Coronary artery (tissue), 2 donors: ENCODE measurements around the gene TPTE2.

Experiments
- DNase-seq: peaks from one replicate; pipeline ENCODE4 v3.0.0-alpha.2; 2017; ENCODE audit warnings: low spot score
- H3K27ac ChIP-seq, 2 donors: fragments of 200-600 bp; sonication (generic); one replicate each; pipeline ENCODE4 v1.5.1; 2016 to 2019
- H3K4me3 ChIP-seq: fragments of 200-600 bp; sonication (generic); 2 replicates; pipeline ENCODE4 v1.5.1; 2016; ENCODE audit warnings: mild to moderate bottlenecking, moderate library complexity
- TF ChIP-seq, protein P1 (sequence below): fragments of 200-600 bp; sonication (generic); IDR thresholded peaks from one replicate; pipeline ENCODE4 v1.5.1; 2019; ENCODE audit warnings: antibody characterized with exemption

Gene TPTE2

DNA sequence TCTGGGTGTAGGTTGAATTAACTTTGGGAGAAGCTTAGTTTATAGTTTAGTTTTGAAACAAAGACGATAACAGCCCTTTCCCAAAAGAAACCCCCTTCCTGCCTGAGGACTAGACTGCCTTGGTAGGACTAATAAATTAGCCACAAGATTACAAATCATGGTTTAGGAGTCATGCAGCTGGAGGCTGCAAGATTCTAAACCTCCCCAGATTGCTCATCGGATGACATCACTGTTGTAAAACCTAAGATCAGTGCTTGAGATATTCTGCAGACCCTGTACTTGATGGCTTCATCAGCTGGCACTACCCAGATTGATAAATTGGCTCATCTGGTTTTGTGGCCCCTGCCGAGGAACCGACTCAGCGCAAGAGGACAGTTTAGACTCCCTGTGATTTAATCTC lies 36.2 kb upstream of the TPTE2 start:
- TF ChIP-seq, protein P1, sequence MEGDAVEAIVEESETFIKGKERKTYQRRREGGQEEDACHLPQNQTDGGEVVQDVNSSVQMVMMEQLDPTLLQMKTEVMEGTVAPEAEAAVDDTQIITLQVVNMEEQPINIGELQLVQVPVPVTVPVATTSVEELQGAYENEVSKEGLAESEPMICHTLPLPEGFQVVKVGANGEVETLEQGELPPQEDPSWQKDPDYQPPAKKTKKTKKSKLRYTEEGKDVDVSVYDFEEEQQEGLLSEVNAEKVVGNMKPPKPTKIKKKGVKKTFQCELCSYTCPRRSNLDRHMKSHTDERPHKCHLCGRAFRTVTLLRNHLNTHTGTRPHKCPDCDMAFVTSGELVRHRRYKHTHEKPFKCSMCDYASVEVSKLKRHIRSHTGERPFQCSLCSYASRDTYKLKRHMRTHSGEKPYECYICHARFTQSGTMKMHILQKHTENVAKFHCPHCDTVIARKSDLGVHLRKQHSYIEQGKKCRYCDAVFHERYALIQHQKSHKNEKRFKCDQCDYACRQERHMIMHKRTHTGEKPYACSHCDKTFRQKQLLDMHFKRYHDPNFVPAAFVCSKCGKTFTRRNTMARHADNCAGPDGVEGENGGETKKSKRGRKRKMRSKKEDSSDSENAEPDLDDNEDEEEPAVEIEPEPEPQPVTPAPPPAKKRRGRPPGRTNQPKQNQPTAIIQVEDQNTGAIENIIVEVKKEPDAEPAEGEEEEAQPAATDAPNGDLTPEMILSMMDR, result no peak
- no peak overlapping the region for H3K27ac ChIP-seq
- H3K4me3 ChIP-seq, result no peak overlapping the region
- DNase-seq, result no peak

DNA sequence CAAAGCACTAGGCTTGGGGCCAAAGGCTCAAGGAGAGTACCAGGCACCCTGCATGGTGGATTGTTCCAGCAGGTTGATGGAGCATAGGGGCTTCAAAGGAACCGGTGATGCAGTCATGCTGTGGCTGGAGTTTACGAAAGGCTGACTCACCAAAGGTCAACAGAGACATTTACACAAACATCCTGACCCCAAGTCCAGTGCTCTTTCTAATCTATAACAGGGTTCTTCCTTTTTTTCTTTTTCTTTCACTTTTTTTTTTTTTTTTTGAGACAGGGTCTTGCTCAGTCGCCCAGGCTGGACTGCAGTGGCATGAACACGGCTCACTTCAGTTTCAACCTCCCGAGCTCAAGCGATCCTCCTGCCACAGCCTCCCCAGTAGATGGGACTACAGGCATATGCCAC lies 35.6 kb upstream of the TPTE2 start:
- DNase-seq, result no peak
- Histone ChIP-seq H3K4me3 (no peak overlapping the region), H3K27ac (no peak overlapping the region)
- TF ChIP-seq, protein P1, result no peak

DNA sequence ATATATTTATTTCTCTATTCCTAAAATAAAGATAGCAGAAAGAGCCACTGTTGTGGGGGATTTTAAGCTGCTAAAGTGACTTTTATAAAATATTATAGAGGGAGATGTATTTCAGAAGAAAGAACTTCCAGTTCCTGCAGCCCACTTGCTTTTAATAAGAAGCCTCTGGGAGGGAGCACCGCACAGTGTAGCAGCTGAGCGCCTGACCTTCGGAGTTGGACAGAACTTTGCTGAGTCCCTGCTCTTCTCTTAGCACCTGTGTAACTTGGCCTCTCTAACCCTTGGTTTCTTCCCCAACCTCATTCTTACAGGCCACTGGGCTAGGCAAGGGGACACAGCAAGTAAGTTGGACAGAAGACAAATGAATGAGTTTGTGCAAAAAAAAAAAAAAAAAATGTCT lies 34.8 kb upstream of the TPTE2 start:
- DNase-seq, result no peak
- Histone ChIP-seq H3K27ac (no peak overlapping the region), H3K4me3 (no peak overlapping the region)
- TF ChIP-seq, protein P1, result no peak

DNA sequence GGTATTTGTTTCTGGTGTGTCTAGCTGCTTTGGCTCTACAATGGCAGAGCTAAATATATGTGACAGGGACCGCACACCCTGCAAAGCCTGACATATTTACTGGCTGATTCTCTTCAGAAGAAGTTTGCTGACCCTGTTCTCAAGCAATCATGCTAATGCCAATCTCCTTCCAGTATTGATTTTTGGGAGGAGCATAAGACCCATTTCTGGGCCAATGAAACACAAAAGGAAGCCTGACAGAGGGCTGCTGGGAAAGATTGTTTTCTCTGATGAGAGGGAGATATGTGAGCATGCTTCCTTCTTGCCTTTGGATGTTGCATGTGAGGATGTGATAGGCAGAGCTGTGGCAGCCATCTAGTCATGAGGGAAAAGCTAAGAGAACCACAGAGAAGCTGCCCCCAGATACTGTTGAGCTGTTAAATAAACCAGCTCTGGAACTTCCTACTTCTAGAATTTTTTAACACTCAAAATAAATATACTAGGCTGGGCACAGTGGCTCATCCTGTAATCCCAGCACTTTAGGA lies 31.4 kb upstream of the TPTE2 start:
- H3K4me3 ChIP-seq, result no peak overlapping the region
- no peak for DNase-seq
- H3K27ac ChIP-seq, result no peak overlapping the region
- TF ChIP-seq, protein P1, result no peak

DNA sequence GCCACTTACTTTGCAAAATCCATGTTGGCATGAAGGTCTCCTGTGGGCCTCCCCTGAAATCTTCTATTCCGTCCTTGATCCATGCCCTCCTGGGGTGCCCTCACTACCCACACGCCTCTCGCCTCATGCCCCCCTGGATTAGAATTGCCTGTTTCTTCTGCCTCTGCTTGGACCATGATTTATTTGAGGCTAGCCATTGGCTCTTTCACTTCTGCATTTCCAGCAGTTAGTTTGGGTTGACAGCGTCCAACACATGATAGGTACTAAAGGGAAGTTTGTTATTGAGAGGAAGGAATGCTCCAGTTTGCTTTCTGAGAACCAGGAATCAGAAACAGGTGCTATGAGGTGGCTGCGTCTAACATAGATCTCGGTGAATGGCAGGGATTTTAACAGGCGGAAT lies 30.5 kb upstream of the TPTE2 start:
- DNase-seq, result no peak
- Histone ChIP-seq H3K27ac (no peak overlapping the region), H3K4me3 (no peak overlapping the region)
- TF ChIP-seq, protein P1, result no peak

DNA sequence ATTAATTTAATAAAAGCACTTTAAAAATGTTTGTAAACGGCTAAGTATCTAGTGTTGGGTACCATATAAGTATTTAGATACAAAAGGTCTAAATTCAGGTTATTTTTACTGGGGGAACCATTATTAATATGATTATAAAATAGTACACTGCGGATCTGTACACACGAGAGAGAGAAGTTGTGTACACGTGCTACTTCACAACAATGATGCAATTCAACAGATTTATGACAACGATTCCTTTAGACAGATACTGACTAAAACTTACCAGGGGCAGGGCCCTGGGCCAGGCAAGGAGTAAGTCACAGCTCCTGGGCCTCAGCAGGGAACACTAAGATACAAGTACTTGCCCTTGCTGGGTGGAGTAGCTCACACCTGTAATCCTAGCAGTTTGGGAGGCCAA lies 29.1 kb upstream of the TPTE2 start:
- Histone ChIP-seq H3K4me3 (no peak overlapping the region), H3K27ac (no peak overlapping the region)
- DNase-seq, result no peak
- TF ChIP-seq, protein P1, result no peak

DNA sequence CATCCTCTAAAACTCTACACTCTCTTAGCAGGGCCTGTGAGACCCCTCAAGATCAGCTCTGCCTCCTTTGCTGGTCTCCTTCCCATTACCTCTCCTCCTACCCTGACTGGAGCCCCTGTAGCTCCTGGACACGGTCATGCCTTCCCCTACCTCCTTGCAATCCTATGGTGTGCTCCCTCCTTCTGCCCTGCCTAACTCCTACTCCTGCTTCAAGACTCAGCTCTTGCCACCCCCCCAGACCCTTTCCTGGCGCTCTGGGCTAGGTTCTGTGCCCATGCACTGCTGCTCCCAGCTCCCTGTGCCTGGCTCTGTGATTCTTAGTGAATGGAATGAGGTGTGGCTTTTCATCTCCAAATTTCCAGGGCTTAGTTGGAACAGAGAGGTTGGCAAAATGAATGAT lies 28.0 kb upstream of the TPTE2 start:
- TF ChIP-seq, protein P1, result no peak
- no peak overlapping the region for H3K27ac ChIP-seq
- no peak overlapping the region for H3K4me3 ChIP-seq
- DNase-seq, result no peak
